ENCODE results near the gene CEP135. TPM values are rescaled to one million over a fixed set of nuclear protein-coding genes. Genes with fewer than 3 reads are reported as not detected.

Gene CEP135
- total RNA-seq, 3 donors from 2014 or later = 14.4 to 15.5 (median 14.7) TPM

GRCh38 chr4:56026596-56026995 lies 77.9 kb downstream of the CEP135 start:
- DNase-seq = no peak
- ATAC-seq = no peak
- no peak overlapping the region for H3K4me3 Mint-ChIP-seq
- H3K36me3 Mint-ChIP-seq (ENCODE audit: insufficient read depth) = peaks cover 54% of the 10 kb centered on the region
- H3K4me1 Mint-ChIP-seq (ENCODE audit: low read depth) = no peaks in the 10 kb centered on the region
- peaks cover 4% of the 10 kb centered on the region for H3K9me3 Mint-ChIP-seq
- H3K27me3 Mint-ChIP-seq (ENCODE audit: low read depth) = no peaks in the 10 kb centered on the region

- Mint-ChIP-seq H3K9me3 (peaks cover 4% of the 10 kb centered on the region), H3K4me1 (ENCODE audit: low read depth) (no peaks in the 10 kb centered on the region), H3K36me3 (ENCODE audit: insufficient read depth) (peaks cover 46% of the 10 kb centered on the region), H3K27me3 (ENCODE audit: low read depth) (no peaks in the 10 kb centered on the region), H3K4me3 (no peak overlapping the region)
- DNase-seq (no peak), ATAC-seq (no peak)
Observed at GRCh38 chr4:56028165-56028564, 79.4 kb downstream of the CEP135 start.

DNA sequence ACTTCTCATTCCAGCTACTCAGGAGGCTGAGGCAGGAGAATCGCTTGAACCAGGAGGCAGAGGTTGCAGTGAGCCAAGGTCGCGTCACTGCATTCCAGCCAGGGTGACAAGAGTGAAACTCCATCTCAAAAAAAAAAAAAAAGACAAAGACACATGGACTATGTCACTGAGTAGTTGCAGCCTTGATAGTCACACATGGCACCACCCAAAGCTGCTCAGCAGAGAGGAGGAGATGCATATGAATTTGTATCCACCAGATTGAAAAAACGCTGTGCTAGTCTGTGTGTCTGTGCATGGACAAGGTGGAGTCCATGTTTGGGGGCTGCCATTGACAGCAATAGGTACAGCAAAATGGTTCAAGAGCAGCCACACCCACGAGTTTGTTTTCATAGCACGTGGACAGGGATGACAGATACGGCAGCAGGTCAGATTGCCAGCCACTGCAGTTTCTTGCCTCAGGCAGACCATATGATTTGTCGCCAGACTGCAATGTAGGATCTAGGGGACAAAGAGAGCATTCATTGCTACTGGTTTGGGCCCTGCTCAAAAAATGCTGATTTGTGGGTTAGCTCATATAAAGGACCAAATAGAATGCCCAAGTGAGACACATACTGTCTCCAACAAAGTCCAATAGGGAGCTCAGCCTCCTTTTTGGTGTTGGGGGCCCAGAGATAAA lies 89.9 kb downstream of the CEP135 start:
- ATAC-seq (no peak), DNase-seq (no peak)
- Mint-ChIP-seq H3K9me3 (no peaks in the 10 kb centered on the region), H3K4me1 (ENCODE audit: low read depth) (no peaks in the 10 kb centered on the region), H3K36me3 (ENCODE audit: insufficient read depth) (peaks cover 2% of the 10 kb centered on the region), H3K27me3 (ENCODE audit: low read depth) (peaks cover 8% of the 10 kb centered on the region), H3K4me3 (no peak overlapping the region)

GRCh38 chr4:56040842-56041241 lies 92.1 kb downstream of the CEP135 start:
- ATAC-seq = no peak
- H3K4me1 Mint-ChIP-seq (ENCODE audit: low read depth) = no peaks in the 10 kb centered on the region
- H3K9me3 Mint-ChIP-seq = no peaks in the 10 kb centered on the region
- H3K36me3 Mint-ChIP-seq (ENCODE audit: insufficient read depth) = no peaks in the 10 kb centered on the region
- no peak for DNase-seq
- peaks cover 14% of the 10 kb centered on the region for H3K27me3 Mint-ChIP-seq (ENCODE audit: low read depth)
- H3K4me3 Mint-ChIP-seq = no peak overlapping the region

GRCh38 chr4:56042225-56042624 lies 93.5 kb downstream of the CEP135 start:
- no peaks in the 10 kb centered on the region for H3K4me1 Mint-ChIP-seq (ENCODE audit: low read depth)
- H3K27me3 Mint-ChIP-seq (ENCODE audit: low read depth) = peaks cover 19% of the 10 kb centered on the region
- no peak for ATAC-seq
- DNase-seq = no peak
- no peak overlapping the region for H3K4me3 Mint-ChIP-seq
- no peaks in the 10 kb centered on the region for H3K9me3 Mint-ChIP-seq
- no peaks in the 10 kb centered on the region for H3K36me3 Mint-ChIP-seq (ENCODE audit: insufficient read depth)

- Mint-ChIP-seq H3K9me3 (no peaks in the 10 kb centered on the region), H3K36me3 (ENCODE audit: insufficient read depth) (no peaks in the 10 kb centered on the region), H3K4me1 (ENCODE audit: low read depth) (peaks cover 10% of the 10 kb centered on the region), H3K4me3 (peak overlapping the region; percentile 58), H3K27me3 (ENCODE audit: low read depth) (peaks cover 47% of the 10 kb centered on the region)
- no peak for DNase-seq
- no peak for ATAC-seq
Observed at GRCh38 chr4:56048383-56048701, 99.6 kb downstream of the CEP135 start.

DNA sequence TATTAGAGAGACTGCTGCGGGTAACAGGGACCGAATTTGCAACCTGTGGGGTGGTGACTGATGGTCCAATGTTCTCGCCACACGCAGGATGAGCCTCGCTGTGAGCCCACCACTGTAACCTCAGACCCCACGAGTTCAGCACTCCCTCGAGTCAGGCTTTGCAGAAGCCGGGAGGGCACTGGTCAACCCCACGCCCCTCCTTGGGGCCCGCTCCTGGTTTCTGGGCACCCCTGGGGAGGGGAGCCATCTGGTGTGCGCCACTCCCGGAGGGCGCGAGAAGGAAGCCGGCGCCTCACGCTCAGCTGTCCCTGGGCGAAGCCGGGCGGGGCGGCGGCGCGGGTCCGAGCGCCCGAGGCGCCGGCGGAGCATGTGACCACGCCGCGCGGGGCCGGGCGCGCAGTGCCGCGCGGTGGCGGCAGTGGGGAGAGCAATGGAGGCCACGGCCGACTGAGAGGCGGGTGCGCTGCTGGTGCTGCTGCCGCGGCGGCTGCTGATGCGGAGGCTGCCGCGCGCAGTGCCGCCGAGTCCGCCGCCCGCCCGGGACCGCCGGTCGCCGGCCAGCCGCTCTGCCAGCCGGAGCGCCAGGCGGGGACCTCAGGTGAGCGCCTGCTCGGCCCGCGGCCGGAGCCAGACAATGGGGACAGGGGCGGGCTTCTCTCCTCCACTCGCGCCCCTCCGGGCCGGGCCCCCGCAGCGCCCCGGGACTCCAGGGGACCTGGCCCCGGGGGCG lies 100.1 kb downstream of the CEP135 start:
- no peak for DNase-seq
- ATAC-seq = peak; percentile 95 to 96
- H3K4me3 Mint-ChIP-seq = peak overlapping the region; percentile 58
- H3K27me3 Mint-ChIP-seq (ENCODE audit: low read depth) = peaks cover 47% of the 10 kb centered on the region
- H3K4me1 Mint-ChIP-seq (ENCODE audit: low read depth) = peaks cover 10% of the 10 kb centered on the region
- no peaks in the 10 kb centered on the region for H3K9me3 Mint-ChIP-seq
- H3K36me3 Mint-ChIP-seq (ENCODE audit: insufficient read depth) = no peaks in the 10 kb centered on the region

- ATAC-seq (no peak), DNase-seq (no peak)
- H3K4me3 Mint-ChIP-seq = no peak overlapping the region
- no peaks in the 10 kb centered on the region for H3K36me3 Mint-ChIP-seq (ENCODE audit: insufficient read depth)
- peaks cover 10% of the 10 kb centered on the region for H3K4me1 Mint-ChIP-seq (ENCODE audit: low read depth)
- H3K27me3 Mint-ChIP-seq (ENCODE audit: low read depth) = peaks cover 46% of the 10 kb centered on the region
- H3K9me3 Mint-ChIP-seq = no peaks in the 10 kb centered on the region
Observed at GRCh38 chr4:56050625-56051024, 101.9 kb downstream of the CEP135 start.

DNA sequence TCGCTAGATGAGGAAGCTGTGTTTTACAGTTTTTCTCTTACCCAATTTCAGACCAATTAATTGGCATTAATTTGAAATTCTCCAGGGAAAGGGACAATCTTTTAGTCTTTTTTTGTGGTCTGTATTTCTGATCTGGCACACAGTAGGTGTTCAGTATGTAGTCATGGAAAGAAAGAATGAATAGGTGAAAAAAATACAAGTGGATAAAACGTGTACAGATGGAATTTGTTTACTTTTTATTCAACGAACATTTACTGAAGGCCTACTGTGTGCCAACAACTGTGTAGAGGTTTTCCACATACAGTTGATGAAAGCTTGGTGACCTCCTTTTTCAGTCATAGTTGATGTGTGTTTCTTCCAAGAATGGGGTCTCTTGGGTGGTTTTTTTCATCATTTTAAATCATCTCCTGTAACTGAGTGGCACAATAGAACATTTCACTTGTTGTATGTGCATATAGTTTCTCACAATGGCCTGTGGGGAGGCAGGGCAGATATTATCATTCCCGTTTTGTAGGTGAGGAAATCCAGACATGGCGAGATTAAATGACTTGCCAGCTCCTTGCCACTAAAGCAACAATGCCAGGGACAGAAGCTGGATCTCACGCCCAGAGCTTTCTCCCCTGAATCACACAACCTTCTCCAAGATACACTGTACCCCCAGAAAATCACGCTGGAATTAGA lies 102.4 kb downstream of the CEP135 start:
- Mint-ChIP-seq H3K36me3 (ENCODE audit: insufficient read depth) (no peaks in the 10 kb centered on the region), H3K9me3 (no peaks in the 10 kb centered on the region), H3K4me1 (ENCODE audit: low read depth) (peaks cover 10% of the 10 kb centered on the region), H3K4me3 (no peak overlapping the region), H3K27me3 (ENCODE audit: low read depth) (peaks cover 48% of the 10 kb centered on the region)
- DNase-seq = no peak
- no peak for ATAC-seq

DNA sequence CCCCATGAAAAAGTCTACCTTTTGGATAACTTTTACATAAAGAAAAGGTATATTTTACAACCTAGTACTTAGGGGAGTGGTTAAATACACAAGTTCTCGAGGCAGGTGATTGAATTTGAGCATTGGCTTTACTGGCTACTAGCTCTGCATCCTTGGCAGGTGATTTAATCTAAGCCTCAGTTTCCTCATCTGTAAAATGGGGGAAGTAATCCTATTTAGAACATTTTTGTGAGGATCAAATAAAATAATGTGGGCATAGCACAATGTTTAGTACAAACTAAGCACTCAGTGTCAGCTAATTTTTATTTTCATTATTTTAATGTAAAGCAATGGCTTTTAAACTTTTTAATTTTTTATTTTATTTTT lies 102.9 kb downstream of the CEP135 start:
- ATAC-seq (no peak), DNase-seq (no peak)
- H3K27me3 Mint-ChIP-seq (ENCODE audit: low read depth) = peaks cover 48% of the 10 kb centered on the region
- no peak overlapping the region for H3K4me3 Mint-ChIP-seq
- H3K4me1 Mint-ChIP-seq (ENCODE audit: low read depth) = peaks cover 10% of the 10 kb centered on the region
- no peaks in the 10 kb centered on the region for H3K36me3 Mint-ChIP-seq (ENCODE audit: insufficient read depth)
- H3K9me3 Mint-ChIP-seq = no peaks in the 10 kb centered on the region

DNA sequence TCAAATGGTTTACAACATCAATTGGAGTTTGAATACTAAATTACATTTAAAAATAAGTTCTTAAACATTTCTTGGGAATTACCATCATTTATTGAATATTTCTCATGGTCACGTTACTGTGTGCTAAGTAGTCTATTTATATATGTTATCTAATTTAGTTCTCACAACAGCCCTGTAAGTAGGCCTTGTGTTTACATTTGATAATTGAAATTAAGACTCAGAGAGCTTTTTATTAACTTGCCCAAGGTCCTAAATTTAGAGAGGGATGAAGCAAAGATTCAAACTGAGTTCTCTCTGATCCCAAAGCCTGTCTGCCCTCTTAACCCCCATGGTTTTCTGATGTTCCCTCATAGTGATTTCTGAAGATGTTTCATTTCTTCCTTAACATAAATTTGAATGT lies 103.7 kb downstream of the CEP135 start:
- Mint-ChIP-seq H3K27me3 (ENCODE audit: low read depth) (peaks cover 45% of the 10 kb centered on the region), H3K4me1 (ENCODE audit: low read depth) (peaks cover 10% of the 10 kb centered on the region), H3K4me3 (no peak overlapping the region), H3K9me3 (no peaks in the 10 kb centered on the region), H3K36me3 (ENCODE audit: insufficient read depth) (no peaks in the 10 kb centered on the region)
- ATAC-seq = no peak
- DNase-seq = no peak

DNA sequence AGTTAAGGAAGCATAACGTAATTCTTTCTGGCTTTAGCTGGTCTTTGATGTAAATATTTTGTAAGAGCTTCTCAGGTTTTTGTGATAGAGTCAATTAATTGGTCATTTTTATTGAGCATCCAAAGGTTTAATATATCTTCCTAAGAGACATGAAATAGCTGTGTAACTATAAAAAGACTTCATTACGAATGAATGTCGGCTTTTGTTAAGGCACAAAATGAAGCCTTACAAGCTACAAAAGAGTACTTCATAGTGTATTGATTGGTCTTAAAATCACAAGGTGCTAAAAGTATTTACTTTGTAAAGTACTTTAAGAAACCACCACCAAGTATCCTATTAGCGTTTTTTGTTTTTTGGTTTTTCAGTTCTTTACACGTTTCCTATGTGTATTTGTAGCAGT lies 104.2 kb downstream of the CEP135 start:
- ATAC-seq = no peak
- Mint-ChIP-seq H3K36me3 (ENCODE audit: insufficient read depth) (no peaks in the 10 kb centered on the region), H3K4me1 (ENCODE audit: low read depth) (peaks cover 10% of the 10 kb centered on the region), H3K27me3 (ENCODE audit: low read depth) (peaks cover 44% of the 10 kb centered on the region), H3K4me3 (no peak overlapping the region), H3K9me3 (no peaks in the 10 kb centered on the region)
- no peak for DNase-seq

DNA sequence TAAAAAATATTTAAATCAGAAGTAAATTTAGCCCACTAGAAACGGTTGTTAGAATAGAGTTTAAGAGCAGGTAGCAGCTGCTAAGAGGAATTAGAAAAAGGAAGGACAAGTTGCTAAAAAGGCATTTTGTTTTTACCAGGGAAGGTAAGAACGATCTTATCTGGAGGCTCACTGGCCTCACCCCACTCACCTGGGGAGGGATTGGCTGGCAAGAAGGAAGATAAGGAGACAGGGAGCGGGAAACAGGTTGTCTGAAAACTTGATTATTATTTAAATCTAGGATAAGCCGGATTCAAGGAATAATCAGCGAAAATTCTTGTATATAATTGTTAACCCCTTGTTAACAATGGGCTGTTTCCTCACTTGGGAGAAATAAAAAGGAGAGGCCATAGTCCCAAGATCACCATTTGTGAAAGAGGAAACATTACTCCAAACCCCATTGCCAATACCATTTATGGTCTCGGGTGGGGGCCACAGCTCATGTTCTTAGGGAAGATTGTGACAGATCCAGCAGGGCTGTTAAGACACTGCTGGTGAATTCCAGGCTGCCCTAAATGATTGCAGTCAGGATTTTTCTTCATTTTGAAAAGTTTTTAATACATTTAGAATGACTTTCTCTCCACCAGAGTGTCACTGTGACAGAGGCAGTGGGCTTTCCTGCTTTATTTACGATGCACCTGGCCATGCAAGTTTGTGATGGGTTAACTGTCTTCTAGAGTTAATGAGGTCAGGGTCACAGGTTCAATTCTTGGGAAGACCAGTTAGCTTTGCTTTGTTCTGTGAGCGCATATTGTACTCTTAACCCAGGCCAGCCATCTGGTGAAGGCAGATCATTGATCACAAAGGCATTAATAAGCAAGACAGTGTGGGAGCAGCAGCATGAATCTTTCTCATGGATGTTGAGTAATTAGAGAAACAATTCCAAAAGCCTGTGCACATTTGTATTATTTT lies 106.6 kb downstream of the CEP135 start:
- Mint-ChIP-seq H3K36me3 (ENCODE audit: insufficient read depth) (no peaks in the 10 kb centered on the region), H3K4me1 (ENCODE audit: low read depth) (no peaks in the 10 kb centered on the region), H3K4me3 (no peak overlapping the region), H3K27me3 (ENCODE audit: low read depth) (peaks cover 38% of the 10 kb centered on the region), H3K9me3 (no peaks in the 10 kb centered on the region)
- DNase-seq (no peak), ATAC-seq (no peak)

GRCh38 chr4:56055991-56056390 lies 107.2 kb downstream of the CEP135 start:
- ATAC-seq = no peak
- H3K9me3 Mint-ChIP-seq = no peaks in the 10 kb centered on the region
- no peak overlapping the region for H3K4me3 Mint-ChIP-seq
- peaks cover 33% of the 10 kb centered on the region for H3K27me3 Mint-ChIP-seq (ENCODE audit: low read depth)
- H3K4me1 Mint-ChIP-seq (ENCODE audit: low read depth) = no peaks in the 10 kb centered on the region
- no peaks in the 10 kb centered on the region for H3K36me3 Mint-ChIP-seq (ENCODE audit: insufficient read depth)
- DNase-seq = no peak

Measured in activated T-cell treated with anti-CD3 and anti-CD28 coated beads, Interleukin-2, amount 50 U/mL, for 4 hours (primary cell).